ENCODE measurements around the gene GAB1. TPM values are rescaled to one million over a fixed set of nuclear protein-coding genes. Genes with fewer than 3 reads are reported as not detected.

GAB1 gene
- total RNA-seq, 1 experiment from 2014 or later, result 5.9 TPM

DNA sequence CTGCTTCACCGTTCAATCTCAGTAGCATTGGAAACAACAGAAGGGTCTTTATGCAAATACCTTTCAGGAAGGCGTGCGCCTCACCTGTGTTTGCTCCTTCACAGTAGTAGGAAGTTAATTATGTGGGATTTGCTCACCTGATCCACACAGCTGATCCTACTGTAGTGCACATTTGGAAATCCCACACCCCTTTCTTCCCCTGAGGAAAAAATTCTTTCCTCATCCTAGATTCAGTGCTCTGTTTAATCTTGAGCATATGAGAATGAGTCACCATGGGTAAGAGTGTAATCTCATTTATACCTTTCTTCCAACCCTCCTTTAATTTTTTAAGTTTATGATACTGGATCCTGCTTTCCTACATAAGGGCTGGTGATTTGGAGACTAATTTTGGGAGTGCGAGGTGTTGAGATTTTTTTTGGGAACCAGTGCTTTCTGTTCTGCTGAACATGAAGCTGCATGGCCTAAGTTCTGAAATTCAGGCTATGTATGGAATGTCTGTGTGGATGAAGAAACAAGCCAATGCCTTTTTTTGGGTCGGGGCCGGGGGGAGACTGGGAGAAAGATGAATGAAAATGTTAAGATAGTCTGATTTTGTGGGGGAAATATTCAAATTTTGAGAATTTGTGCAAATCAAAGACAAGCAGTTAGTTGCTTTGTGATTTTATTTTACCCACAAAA is 19.0 kb downstream of the GAB1 start:
- Mint-ChIP-seq H3K4me1 (ENCODE audit: insufficient read depth, unreplicated experiment) (peaks cover 51% of the 10 kb centered on the region), H3K27ac (ENCODE audit: low read depth, unreplicated experiment) (peak overlapping the region; percentile 80), H3K4me3 (ENCODE audit: unreplicated experiment) (no peak overlapping the region), H3K9me3 (ENCODE audit: unreplicated experiment) (no peaks in the 10 kb centered on the region), H3K36me3 (ENCODE audit: insufficient read depth, unreplicated experiment) (no peaks in the 10 kb centered on the region), H3K27me3 (ENCODE audit: insufficient read depth, unreplicated experiment) (no peaks in the 10 kb centered on the region)
- intact Hi-C loops (cut with micrococcal nuclease), result no loop called here
- DNase-seq (ENCODE audit: unreplicated experiment), result peak; percentile 76
- BruUV-seq (replicated peaks), result no TSS peak
- ChIA-PET CTCF (interaction anchor here (0.7 to 0.9 kb wide), 2 partner anchors 9 to 36 kb away, joined by 4 to 7 read pairs; no protein-coding TSS in a partner anchor), POLR2A (interaction anchor here (0.6 to 8.6 kb wide), 6 partner anchors 10 to 39 kb away, joined by 3 to 66 read pairs (median 8); partner anchors contain the start of gene GAB1)
- TF ChIP-seq CTCF (IDR thresholded peaks at IDR 0.05; ENCODE audit: unreplicated experiment), result no peak

DNA sequence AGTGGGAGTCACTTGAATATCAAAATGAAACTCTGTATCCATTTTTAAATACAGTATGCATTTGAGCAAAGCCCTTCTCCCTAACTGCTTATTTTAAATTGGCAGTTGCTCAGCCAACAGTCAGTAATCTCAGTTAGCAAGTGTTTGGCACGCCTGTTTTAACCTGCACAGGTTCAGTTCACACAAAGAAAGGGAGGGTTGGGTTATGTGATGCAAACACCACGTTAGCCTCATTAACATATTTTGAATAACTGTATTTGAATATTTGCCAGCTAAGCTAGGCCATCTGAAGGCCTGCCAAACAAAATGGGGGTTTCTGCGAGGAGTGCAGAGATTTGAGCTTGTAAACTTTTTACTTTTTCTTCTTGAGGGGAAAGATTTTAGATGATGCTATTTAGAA is 19.8 kb downstream of the GAB1 start:
- H3K36me3 Mint-ChIP-seq (ENCODE audit: insufficient read depth, unreplicated experiment), result no peaks in the 10 kb centered on the region
- H3K27me3 Mint-ChIP-seq (ENCODE audit: insufficient read depth, unreplicated experiment), result no peaks in the 10 kb centered on the region
- BruUV-seq (replicated peaks), result no TSS peak
- peaks cover 59% of the 10 kb centered on the region for H3K4me1 Mint-ChIP-seq (ENCODE audit: insufficient read depth, unreplicated experiment)
- ChIA-PET POLR2A (interaction anchor here (0.6 to 8.6 kb wide), 7 partner anchors 8 to 157 kb away, joined by 3 to 66 read pairs (median 3); partner anchors contain the start of genes GAB1 and SMARCA5), CTCF (interaction anchor here (0.6 kb wide), 1 partner anchor 485 kb away, joined by 3 read pairs; no protein-coding TSS in a partner anchor)
- intact Hi-C loops (cut with micrococcal nuclease), result no loop called here
- H3K4me3 Mint-ChIP-seq (ENCODE audit: unreplicated experiment), result no peak overlapping the region
- peak; percentile 76 for DNase-seq (ENCODE audit: unreplicated experiment)
- peak overlapping the region; percentile 80 for H3K27ac Mint-ChIP-seq (ENCODE audit: low read depth, unreplicated experiment)
- H3K9me3 Mint-ChIP-seq (ENCODE audit: unreplicated experiment), result no peaks in the 10 kb centered on the region
- no peak for TF ChIP-seq CTCF (IDR thresholded peaks at IDR 0.05; ENCODE audit: unreplicated experiment)

GRCh38 chr4:143357161-143357845 is 20.6 kb downstream of the GAB1 start:
- DNase-seq (ENCODE audit: unreplicated experiment), result peak; percentile 29
- H3K27ac Mint-ChIP-seq (ENCODE audit: low read depth, unreplicated experiment), result no peak overlapping the region
- H3K4me3 Mint-ChIP-seq (ENCODE audit: unreplicated experiment), result no peak overlapping the region
- ChIA-PET POLR2A (interaction anchor here (0.6 to 8.6 kb wide), 7 partner anchors 8 to 156 kb away, joined by 3 to 66 read pairs (median 7); partner anchors contain the start of genes GAB1 and SMARCA5), CTCF (interaction anchor here (0.6 to 1.4 kb wide), 3 partner anchors 20 to 486 kb away, joined by 3 to 5 read pairs (median 3); partner anchors contain the start of gene GAB1)
- peaks cover 5% of the 10 kb centered on the region for H3K36me3 Mint-ChIP-seq (ENCODE audit: insufficient read depth, unreplicated experiment)
- H3K27me3 Mint-ChIP-seq (ENCODE audit: insufficient read depth, unreplicated experiment), result no peaks in the 10 kb centered on the region
- H3K9me3 Mint-ChIP-seq (ENCODE audit: unreplicated experiment), result no peaks in the 10 kb centered on the region
- intact Hi-C loops (cut with micrococcal nuclease), result no loop called here
- no peak for TF ChIP-seq CTCF (IDR thresholded peaks at IDR 0.05; ENCODE audit: unreplicated experiment)
- H3K4me1 Mint-ChIP-seq (ENCODE audit: insufficient read depth, unreplicated experiment), result peaks cover 53% of the 10 kb centered on the region
- BruUV-seq (replicated peaks), result no TSS peak

DNA sequence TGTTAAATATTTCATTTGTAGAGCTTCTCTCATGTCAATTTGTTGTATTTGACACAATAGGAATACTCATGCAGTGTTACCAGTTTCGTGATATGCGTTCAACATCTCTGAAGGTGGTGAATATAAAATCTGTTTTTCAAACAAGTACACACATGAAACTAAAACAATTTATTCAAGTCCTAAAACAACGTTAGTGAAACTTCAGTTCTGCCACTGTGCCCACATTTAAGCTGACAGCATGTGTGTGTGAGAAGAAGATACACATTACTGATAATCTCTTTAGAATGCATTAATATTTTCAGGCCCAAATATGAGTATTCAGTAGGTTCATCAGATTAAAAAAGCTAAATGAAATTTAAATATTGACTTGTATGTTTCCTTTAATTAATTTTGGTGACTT is 21.7 kb downstream of the GAB1 start:
- POLR2A ChIA-PET, result interaction anchor here (0.9 to 8.6 kb wide), 8 partner anchors 10 to 172 kb away, joined by 3 to 66 read pairs (median 5); partner anchors contain the start of genes GAB1 and SMARCA5
- Mint-ChIP-seq H3K27me3 (ENCODE audit: insufficient read depth, unreplicated experiment) (no peaks in the 10 kb centered on the region), H3K27ac (ENCODE audit: low read depth, unreplicated experiment) (peak overlapping the region; percentile 58), H3K4me1 (ENCODE audit: insufficient read depth, unreplicated experiment) (peaks cover 57% of the 10 kb centered on the region), H3K4me3 (ENCODE audit: unreplicated experiment) (no peak overlapping the region), H3K36me3 (ENCODE audit: insufficient read depth, unreplicated experiment) (peaks cover 7% of the 10 kb centered on the region), H3K9me3 (ENCODE audit: unreplicated experiment) (no peaks in the 10 kb centered on the region)
- intact Hi-C loops (cut with micrococcal nuclease), result no loop called here
- no peak for TF ChIP-seq CTCF (IDR thresholded peaks at IDR 0.05; ENCODE audit: unreplicated experiment)
- no TSS peak for BruUV-seq (replicated peaks)
- DNase-seq (ENCODE audit: unreplicated experiment), result no peak
- CTCF ChIA-PET, result interaction anchor here (0.9 to 1.7 kb wide), 6 partner anchors 15 to 152 kb away, joined by 3 to 5 read pairs (median 3); partner anchors contain the start of gene GAB1

Measured in MCF 10A (cell line).